GM18870 (cell line): ENCODE measurements around the gene DNAJC15.

Experiments used
- ATAC-seq: cut with Tn5 transposase; IDR thresholded peaks from one replicate; pipeline ENCODE4 v1.9.1; 2021; ENCODE audit warnings: moderate library complexity; ENCODE audit not compliant: unreplicated experiment

The DNAJC15 gene

DNA sequence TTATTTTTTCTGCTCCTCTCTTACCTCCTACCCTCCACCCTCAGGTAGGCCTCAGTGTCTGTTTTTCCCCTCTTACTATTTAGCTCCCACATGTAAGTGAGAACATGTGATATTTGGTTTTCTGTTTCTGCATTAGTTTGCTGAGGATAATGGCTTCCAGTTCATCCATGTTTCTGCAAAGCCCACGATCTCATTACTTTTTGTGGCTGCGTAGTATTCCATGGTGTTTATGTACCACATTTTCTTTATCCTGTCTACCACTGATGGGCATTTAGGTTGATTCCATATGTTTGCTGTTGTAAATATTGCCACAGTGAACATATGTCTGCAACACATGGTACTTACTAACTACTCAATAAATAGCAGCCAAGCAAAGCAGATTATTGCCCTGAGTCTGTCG is 56.8 kb downstream of the DNAJC15 start:
- ATAC-seq: no peak

DNA sequence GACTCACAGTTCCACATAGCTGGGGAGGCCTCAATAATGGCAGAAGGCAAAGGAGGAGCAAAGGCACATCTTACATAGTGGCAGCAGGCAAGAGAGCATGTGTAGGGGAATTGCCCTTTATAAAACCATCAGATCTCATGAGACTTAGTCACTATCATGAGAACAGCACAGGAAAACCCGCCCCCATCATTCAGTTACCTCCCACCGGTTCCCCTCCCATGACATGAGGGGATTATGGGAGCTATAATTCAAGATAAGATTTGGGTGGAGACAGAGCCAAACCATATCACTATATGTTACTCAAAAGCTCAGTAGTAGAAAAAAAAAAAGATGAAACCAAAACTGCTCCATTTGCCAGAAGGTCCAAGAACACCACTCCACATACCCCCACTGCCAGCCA is 58.5 kb downstream of the DNAJC15 start:
- no peak for ATAC-seq

DNA sequence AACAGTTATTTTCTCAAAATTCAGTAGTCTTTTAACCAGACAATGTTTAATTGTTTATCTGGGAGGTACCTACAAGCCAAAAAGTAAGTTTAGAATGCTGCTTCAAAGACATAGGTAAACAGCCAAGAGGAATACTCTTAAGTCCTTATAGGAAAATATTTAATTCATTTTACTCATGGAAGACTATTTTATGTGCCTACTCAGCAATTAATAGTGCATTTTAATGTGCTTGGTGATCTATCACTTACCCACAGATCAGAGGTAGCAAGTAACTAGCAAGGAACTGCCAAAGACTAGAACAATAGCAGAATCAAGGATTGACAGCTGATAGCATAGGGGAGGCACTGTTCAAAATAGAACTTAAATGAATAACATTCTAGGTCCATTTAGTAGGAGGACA is 60.4 kb downstream of the DNAJC15 start:
- no peak for ATAC-seq

DNA sequence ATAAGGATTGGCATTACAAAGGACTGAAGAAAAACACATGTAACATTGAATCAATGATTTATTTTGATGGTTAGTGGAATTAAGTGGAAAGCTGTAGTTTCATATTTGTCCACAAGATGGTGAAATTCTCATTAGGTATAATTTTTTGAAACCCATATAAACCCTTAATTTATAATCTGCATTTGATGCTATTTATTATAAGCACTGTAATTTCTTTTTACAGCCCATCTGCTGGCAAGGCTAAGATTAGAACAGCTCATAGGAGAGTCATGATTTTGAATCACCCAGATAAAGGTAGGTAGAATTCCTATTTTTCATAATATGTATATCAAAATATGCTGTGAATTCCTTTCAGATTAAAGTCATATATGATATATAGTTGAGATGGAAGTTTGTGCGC is 62.2 kb downstream of the DNAJC15 start:
- ATAC-seq: no peak

DNA sequence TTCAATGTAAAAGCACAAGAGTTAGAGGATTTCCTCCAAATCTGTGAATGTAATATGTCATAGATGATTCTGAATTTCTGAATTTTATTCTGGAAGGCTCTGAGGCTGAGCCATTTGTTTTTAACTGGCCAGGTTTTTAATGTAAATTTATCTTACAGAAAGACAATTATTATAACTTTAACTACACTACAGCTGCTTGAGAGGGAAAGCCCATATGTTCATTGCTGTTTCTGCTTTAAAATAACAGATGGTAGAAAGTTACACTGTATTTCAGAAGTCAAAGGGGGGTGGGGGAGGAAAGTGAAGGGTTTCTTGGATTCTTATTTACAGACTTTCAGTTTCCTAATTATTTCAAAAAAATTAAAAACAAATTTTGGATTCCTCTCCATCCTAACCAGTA is 62.8 kb downstream of the DNAJC15 start:
- no peak for ATAC-seq

DNA sequence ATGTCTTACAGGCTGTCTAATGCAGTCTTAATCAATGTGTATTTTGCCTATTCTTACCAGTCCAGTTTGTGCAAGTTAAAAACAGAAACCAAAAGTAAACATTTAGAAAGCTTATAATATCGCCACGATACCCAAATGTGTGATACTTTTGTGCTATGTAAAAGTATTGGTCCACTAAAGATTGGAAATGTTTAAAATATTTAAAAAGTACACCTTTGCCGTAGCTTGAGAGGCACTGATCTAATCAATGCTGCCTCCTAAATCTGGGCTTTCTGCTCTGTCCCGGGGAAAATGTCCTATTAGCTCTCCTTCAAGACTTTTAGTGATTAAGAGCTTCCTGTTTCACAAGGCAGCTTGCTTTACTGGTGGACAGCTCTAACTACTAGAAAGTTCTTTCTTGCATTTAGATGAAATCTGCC is 64.7 kb downstream of the DNAJC15 start:
- ATAC-seq: no peak

DNA sequence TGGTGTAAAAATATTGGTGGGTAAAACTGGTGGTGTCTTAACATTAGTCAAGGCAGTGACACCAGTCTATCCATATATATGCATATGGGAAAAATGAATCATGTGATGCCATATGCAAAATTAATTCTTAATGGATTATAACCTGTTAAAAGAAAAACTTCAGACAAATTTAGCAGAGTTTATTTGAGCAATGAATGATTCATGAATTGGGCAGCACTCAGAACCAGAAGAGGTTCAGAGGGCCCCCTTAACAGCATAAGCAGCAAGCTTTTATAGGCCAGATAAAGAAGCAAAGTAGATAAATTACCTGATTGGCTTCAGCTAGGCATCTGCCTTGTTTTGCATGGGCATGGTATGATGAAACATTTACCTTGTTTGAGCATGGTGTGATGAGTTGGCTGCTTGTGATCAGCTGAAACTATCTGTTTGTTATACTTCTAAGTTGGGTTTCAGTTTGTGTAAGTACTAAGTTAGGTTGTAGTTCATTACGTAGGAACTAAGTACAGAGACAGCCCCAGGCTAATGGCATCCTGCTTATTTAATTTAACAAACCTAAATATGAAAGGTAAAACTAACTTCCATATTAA is 66.6 kb downstream of the DNAJC15 start:
- no peak for ATAC-seq

DNA sequence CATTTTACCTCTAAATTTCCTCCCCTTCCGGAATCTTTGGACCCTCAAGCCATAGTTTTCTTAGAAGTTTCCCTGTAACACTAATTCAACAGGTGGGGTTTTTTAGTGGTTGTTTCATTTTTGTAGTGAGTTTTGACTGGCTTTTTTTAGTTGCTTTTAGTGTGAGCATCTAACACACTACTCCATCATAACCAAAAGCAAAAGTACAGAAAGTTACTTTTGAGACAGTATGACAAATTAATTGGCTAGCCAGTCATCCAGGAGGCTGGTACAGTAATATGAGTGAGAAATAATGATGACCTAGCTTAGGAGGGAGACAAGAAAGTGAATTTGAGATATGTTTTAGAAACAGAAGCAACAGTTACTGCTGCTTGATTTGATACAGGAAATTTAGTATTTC is 71.5 kb downstream of the DNAJC15 start:
- peak; percentile 89 for ATAC-seq

DNA sequence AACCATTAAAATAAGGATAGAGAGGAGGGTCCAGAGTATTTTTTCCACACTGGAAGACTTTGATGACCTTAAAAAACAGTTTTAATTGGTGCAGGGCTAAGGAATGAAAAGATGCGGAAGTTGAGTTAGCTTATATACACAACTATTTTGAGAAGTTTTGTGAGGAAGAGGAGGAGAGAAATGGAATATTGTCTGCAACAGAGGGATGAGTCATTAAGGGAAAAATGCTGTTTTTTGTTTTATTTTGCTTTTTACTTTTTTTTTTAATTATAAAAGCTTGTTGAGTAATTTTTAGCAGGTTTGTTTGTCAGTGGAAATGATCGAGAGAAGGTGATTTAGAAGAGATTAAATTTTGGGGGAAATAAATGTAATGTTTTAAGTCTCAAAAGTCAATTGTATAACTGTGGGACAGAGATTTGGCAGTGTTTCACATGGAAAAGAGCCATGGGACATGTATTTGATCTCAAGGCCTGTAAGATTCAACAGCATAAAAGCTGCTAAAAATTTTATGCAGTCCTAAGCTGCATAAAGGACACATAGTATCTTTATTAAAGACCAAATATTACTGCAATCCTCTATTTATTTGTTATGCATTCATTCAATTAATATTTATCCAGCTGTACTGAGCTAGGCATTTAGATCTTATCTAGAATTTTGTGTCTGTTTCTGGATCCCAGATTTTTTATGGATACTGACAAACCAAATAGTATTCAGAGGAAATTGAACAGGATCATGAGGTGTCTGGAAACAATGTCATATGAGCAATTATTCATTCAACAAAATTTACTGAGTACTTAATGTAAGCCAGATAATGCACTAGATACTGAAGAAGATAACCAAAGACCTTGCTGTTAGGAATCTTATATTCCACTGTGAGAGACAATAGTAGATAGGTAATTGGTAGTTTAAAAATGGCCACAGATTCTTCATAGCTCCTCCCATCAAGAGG is 72.7 kb downstream of the DNAJC15 start:
- no peak for ATAC-seq

DNA sequence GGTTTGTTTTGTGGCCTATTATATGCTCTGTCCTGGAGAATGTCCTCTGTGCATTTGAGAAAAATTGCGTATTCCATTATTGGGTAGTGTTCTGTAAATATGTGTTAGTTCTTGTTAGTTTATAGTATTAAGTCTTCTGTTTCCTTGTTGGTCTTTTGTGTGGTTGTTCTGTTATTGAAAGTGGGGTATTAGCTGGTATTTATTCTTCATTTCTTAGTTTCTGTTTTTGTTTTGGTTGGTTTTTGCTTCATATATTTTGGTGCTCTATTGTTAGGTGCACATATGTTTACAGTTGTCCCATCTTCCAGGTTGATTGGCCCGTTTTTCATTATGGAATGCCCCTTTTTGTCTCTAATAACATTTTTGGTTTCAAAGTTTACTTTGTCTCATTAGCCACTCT is 77.3 kb downstream of the DNAJC15 start:
- ATAC-seq: no peak

DNA sequence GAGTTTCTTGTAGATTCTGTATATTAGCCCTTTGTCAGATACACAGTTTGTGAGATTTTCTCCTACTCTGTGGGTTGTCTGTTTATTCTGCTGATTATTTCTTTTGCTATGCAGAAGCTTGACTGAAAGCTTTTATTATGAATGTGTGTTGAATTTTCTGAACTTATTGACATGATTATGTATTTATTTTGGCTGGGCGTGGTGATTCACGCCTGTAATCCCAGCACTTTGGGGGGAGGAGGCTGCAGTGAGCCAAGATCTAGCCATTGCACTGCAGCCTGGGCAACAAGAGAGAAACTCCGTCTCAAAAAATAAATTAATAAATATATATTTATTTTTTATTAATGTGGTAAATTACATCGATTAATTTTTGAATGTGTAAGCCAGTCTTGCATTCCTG is 78.9 kb downstream of the DNAJC15 start:
- no peak for ATAC-seq

DNA sequence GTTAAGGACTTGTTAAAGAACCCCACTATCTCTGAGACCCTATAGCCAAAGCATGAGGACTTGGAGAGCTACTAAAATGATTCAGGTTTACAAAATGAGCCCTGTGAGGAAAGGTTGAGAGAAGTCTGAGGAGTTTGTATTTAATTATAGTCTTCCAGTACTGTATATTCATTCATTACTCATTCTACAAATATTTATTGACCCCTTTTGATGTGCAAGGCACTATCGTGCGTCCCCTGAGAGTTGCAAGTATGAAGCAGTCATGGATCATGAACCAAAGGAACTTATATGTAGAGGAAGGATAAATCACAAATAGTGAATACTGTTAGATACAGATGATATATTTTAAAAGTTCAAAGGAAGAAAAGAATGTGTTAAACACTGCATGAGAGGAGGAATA is 84.4 kb downstream of the DNAJC15 start:
- no peak for ATAC-seq

DNA sequence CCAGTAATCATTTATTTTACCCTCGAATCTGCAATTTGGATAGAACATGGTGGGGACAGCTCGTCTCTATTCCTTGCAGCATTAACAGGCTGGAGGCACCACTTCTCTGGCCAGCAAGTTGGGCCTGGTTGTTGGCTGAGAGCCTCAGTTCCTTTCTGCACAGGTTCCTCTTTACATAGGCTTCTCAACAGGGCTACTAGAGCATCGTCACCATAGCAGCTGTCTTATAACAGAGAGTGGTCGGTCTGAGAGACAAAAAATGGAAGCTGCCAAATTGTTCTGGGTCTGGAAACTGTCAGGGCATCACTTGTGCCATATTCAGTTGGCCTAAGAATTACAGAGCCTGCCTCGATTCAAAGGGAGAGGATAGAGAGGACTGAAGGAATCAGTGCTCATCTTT is 86.7 kb downstream of the DNAJC15 start:
- no peak for ATAC-seq

DNA sequence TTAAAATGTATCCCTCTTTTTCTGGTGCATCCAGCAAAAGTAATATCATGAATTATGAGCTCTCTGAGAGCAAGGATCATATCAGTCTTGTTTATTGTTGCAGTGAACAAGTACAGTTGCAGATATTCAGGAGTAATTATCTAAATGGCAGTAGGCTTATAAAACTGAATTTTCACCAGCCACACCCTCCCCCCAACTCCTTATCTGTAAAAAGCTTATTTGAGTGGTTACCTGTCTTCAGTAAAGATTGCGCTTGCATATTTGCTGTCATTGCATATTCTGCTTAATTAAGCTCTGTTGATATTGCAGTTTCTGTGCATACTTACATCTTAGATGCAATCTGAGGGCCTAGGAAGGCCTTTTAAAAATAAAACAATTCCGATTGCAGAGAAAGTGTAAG is 87.3 kb downstream of the DNAJC15 start:
- ATAC-seq: no peak

DNA sequence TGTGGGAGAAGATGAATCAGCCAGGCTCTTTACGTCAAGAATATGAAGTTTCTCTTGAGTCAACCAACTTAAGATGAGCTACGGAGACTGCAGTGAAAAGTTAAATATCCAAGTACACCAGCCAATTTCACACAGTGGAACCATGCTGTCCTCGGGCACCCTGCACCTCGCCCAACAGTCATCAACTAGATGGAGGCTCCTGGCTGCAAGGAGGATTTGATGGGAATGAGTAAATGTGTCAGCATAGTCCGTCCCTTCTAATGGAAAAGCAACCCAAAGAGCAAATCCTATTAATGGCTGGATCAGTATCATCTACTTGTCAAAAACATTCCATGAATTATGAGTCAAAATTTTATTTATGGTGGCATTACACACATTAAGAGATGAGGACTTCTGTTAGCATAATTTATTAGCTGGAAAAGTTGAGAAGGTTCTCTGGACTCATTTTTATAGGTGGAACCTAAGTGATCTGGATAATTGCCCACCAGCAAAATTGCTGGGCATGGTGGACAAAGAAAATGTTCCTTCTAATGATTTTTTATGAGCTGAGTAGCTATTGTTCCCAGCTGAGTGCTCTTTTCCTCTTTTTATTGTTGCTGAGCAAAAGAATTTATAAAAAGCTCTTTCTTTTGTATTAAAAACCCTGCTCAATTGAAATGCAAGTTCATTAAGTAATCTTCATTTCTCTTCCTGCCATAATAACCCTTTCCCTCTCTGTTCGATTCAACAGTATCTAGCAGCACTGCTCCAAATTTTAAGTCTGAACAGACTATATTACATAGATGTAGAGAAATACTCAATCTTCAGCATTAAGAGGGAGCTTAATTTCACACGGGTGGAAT is 88.4 kb downstream of the DNAJC15 start:
- ATAC-seq: no peak

DNA sequence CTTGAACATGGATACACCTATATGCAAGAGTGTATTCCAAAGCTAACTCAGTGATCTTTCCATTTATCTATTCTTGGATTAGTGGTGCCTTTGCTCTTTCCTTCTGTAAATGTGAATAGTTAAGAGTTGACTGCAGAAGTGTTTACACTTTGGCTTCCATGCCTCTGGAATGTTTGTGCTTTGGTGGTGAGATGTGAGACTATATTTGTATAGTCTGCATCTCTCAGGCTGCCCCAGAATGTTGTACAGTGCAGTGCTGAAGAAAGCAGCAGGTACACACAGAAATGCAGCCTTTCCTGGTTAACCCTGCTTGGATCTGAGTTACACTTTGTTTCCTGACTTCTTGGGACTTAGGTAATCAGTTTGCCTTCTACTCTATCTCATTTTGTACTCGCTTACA is 90.2 kb downstream of the DNAJC15 start:
- ATAC-seq: no peak

DNA sequence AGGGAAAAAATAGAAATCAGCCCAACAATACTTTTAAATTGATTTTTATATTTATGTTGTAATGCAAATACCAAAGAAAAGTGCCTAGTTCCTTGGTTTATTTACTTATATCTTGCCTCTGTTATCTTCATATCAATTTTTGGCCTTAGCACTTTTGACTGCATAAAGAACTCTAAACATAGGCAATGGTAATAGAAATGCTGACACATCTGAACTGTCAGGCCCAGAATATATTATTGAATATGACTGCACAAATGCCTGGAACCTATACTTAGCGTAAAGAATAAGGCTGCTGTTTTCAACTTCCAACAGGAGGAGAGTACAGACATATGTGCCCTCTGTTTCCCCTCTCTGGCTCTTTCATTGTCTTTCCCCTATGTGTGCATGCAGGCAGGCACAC is 91.1 kb downstream of the DNAJC15 start:
- ATAC-seq: no peak

DNA sequence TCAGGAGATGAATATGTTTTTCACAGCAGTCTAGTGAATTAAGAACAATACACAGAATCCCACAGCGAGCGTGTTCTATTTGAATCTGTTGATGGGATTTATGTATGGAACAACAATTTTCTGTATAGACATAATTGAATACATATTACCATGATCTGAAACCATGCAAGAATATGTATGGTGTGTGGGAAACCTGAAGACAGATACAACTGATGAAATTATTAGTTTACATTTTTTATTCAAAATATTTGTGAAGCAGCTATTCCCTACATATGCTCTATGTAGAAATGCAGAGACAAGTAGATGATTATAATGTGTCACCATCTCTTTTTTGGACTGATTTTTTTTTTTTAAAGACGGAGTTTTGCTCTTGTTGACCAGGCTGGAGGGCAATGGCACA is 91.8 kb downstream of the DNAJC15 start:
- ATAC-seq: no peak

DNA sequence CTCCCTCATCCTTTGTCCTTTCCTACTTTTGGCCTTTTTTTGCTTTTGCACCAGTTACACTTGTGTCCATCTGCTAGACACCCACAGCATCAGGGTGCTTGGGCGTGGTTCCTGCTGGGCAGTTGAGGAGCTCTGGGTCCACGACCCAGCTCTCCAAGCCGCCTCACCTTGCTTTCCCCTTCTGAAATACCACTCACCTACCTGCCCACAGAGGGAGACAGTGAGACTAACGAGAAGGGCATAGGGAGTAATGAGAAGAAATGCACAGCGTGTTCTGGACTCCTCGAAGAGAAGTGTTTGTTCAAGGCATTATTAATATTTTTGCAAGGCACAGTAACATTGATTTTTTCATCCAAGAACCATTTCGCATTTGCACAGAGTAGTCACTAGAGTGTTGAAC is 92.9 kb downstream of the DNAJC15 start:
- no peak for ATAC-seq

DNA sequence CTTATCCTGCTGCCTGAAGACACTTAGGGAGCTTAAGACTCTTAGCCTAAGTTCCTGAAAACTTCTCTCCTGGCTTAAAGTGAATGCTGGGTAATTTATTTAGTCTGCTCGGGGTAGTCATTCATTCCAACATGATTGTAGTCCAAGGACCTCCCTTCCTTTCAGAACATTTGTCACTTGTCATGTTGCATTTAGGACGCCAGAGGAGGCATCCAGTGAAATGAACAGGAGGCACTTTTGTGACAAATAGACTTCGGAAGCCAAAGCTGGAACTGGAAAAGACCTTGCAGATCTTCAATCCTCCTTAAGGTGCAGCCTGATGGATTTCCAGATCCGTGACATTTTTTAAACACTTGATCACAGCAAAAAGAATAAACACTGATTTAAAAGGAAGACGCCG is 95.1 kb downstream of the DNAJC15 start:
- no peak for ATAC-seq

DNA sequence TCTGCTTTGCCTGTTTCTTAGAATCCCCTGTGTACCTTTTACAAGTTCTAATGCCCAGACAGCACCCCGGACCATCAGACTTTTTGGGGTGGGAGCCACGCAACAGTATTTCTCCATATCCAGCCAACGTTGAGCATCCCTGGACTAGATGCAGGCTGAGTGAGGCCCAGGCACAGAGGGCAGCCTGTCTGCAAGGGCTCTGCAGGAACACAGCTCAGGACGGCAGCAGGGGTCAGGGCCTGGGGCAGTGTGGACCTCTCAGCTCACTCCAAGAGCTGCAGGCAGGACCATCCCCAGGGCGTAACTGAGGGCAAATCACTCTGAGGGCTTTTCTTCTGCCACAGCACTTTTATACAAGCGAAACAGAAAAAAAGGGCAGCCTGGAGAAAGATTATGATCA is 95.8 kb downstream of the DNAJC15 start:
- no peak for ATAC-seq

DNA sequence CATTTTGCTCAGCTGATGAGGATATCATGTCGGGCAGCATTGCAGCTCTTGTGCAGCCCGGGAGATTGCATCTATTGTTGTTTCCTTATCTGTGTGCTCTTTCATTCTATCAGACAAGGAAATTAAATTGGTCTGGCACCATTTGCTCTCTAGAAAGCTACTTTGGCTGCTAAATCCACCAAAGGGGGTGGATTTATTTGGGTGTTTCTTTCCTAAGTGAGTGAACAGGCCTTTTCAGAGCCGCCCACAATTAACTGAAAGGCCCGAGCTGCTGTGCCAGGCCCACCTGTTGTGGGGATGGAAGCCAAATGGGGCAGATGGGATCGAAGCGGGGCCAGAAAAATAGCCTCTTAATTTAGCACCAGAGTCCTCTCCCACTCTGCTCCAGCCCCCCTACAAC is 99.4 kb downstream of the DNAJC15 start:
- ATAC-seq: no peak
